Hepatocyte (in vitro differentiated cells): ENCODE measurements around the gene SLC14A1.

ENCODE experiments used
- EZH2 ChIP-seq: fragments of 200-600 bp; sonication (generic); IDR thresholded peaks from 2 replicates; pipeline ENCODE4 v1.6.1; 2016; ENCODE audit warnings: antibody characterized with exemption, mild to moderate bottlenecking, borderline replicate concordance
- EZH2phosphoT487 ChIP-seq: fragments of 200-600 bp; sonication (generic); IDR thresholded peaks from one replicate; pipeline ENCODE4 v1.6.1; 2018; ENCODE audit warnings: antibody characterized with exemption, mild to moderate bottlenecking, low read depth, moderate library complexity; ENCODE audit not compliant: unreplicated experiment, severe bottlenecking
- TF ChIP-seq, protein P1 (sequence below): fragments of 200-600 bp; sonication (generic); IDR thresholded peaks from 2 replicates; pipeline ENCODE4 v1.5.1; 2016; ENCODE audit warnings: antibody characterized with exemption, mild to moderate bottlenecking; ENCODE audit not compliant: poor library complexity

DNA sequence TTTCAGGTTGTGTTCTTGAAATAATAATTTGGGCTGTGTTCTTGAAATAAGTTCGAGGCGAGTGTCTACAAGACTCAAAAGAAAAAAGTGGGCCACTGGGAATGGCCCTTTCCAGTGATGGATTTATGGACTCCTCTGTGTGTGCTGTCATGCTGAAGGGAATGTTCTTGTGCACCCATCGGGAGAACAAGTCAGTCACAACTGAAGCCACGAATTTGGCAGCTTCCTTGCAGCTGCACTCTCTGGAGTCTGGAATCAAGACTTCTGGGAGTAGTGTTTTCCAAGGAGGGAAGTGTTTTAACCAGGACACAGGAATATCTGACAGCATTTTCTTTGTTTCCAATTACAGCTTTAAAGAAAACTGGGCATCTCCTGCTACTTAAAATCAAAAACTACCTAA, 620 bp downstream of the SLC14A1 start:
- TF ChIP-seq, protein P1, sequence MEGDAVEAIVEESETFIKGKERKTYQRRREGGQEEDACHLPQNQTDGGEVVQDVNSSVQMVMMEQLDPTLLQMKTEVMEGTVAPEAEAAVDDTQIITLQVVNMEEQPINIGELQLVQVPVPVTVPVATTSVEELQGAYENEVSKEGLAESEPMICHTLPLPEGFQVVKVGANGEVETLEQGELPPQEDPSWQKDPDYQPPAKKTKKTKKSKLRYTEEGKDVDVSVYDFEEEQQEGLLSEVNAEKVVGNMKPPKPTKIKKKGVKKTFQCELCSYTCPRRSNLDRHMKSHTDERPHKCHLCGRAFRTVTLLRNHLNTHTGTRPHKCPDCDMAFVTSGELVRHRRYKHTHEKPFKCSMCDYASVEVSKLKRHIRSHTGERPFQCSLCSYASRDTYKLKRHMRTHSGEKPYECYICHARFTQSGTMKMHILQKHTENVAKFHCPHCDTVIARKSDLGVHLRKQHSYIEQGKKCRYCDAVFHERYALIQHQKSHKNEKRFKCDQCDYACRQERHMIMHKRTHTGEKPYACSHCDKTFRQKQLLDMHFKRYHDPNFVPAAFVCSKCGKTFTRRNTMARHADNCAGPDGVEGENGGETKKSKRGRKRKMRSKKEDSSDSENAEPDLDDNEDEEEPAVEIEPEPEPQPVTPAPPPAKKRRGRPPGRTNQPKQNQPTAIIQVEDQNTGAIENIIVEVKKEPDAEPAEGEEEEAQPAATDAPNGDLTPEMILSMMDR, result no peak
- TF ChIP-seq EZH2 (no peak), EZH2phosphoT487 (no peak)
